HEK293 (cell line): Measurements from ENCODE around the gene HERC3.

Source experiments
- MZF1 ChIP-seq: fragments of 450-650 bp; formaldehyde crosslinking; IDR thresholded peaks from 2 replicates; pipeline ENCODE4 v1.5.1; 2017; ENCODE audit warnings: missing biosample characterization, missing genetic modification characterization, borderline replicate concordance
- PATZ1 ChIP-seq: fragments of 450-650 bp; formaldehyde crosslinking; IDR thresholded peaks from 2 replicates; pipeline ENCODE4 v1.5.1; 2016; ENCODE audit warnings: missing biosample characterization, missing genetic modification characterization
- ZBTB17 ChIP-seq: fragments of 450-650 bp; formaldehyde crosslinking; IDR thresholded peaks from 2 replicates; pipeline ENCODE4 v1.5.1; 2016; ENCODE audit warnings: missing biosample characterization, missing genetic modification characterization
- ZNF341 ChIP-seq: fragments of 450-650 bp; formaldehyde crosslinking; IDR thresholded peaks from 2 replicates; pipeline ENCODE4; 2016; ENCODE audit warnings: low read depth, missing biosample characterization, missing genetic modification characterization
- ZNF529 ChIP-seq: fragments of 450-650 bp; formaldehyde crosslinking; IDR thresholded peaks from 2 replicates; pipeline ENCODE4 v1.5.1; 2017; ENCODE audit warnings: missing genetic modification characterization, missing biosample characterization; ENCODE audit not compliant: insufficient replicate concordance

GRCh38 chr4:88583631-88584470 lies 8.4 kb upstream of the HERC3 start:
- no peak for TF ChIP-seq MZF1 (tag by site-specific recombination)
- no peak for TF ChIP-seq ZBTB17
- TF ChIP-seq ZNF341 (tag by site-specific recombination): no peak
- TF ChIP-seq ZNF529: no peak
- no peak for TF ChIP-seq PATZ1 (tag by site-specific recombination)
